Epithelial cell of proximal tubule (primary cell): Measurements from ENCODE around the gene BACE2. TPM values are rescaled to one million over a fixed set of nuclear protein-coding genes. Genes with fewer than 3 reads are reported as not detected.

Experiments
- DNase-seq: peaks from one replicate; pipeline ENCODE4 v3.0.0-alpha.2; 2011; ENCODE audit warnings: low read depth
- H3K4me3 ChIP-seq: 2 replicates; pipeline ENCODE4 v1.5.1; 2011; ENCODE audit warnings: low read depth, mild to moderate bottlenecking, low read length
- CTCF ChIP-seq: conservative IDR thresholded peaks from 2 replicates; pipeline ENCODE4 v1.5.1; 2012; ENCODE audit warnings: low read depth, mild to moderate bottlenecking, low read length
- total RNA-seq: library from RNA; depleted of rRNA; stranded (reverse); fragments of >200 nt; gene quantifications from 2 replicates; pipeline ENCODE4 v1.2.3, GENCODE V29; 2015

Gene BACE2
- total RNA-seq, 1 donor from 2014 or later: 60.9 TPM

GRCh38 chr21:41219498-41220207, 51.7 kb downstream of the BACE2 start:
- H3K4me3 ChIP-seq: no peak overlapping the region
- no peak for DNase-seq
- no peak for TF ChIP-seq CTCF

- no peak for DNase-seq
- no peak for TF ChIP-seq CTCF
- H3K4me3 ChIP-seq: no peak overlapping the region
These were observed 52.3 kb downstream of the BACE2 start for GRCh38 chr21:41220208-41220733.

DNA sequence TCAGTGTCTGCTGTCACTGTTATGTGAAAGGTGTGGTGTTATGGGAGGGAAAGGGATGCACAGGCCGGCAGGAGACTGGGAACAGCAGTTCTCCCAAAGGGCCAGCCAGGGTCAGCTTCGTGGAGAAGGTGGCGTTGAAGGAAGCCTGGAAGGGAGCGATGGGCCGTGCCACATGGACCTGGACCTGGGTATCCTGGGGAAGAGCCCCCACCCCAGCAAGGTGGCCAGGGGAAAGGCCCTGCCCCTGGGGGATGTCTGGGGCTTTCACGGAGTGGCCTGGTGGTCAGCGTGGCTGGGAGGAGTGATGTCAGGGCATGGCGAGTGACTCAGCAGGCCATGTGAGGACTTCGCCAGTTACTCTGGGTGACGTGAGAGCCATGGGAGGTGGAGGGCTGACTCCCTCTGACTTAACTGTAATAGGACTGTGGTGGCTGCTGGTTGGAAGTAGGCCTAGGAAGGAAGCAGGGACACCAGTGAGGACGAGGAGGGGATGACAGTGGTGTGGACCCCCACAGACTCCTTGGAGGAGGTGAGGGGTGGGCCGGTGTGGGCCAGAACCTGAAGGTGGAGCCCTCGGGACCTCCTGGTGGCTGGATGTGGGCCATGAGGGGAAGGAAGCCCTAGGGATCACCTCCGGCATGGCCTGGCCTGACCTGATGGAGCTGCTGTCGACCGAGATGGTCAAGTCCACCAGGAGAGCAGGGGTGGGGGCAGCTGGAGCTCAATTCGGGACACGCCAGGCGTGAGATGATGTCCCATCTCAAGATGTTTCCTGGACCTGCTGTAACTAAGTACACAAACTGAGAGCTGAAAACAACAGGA, 54.5 kb downstream of the BACE2 start:
- H3K4me3 ChIP-seq: no peak overlapping the region
- no peak for TF ChIP-seq CTCF
- no peak for DNase-seq

DNA sequence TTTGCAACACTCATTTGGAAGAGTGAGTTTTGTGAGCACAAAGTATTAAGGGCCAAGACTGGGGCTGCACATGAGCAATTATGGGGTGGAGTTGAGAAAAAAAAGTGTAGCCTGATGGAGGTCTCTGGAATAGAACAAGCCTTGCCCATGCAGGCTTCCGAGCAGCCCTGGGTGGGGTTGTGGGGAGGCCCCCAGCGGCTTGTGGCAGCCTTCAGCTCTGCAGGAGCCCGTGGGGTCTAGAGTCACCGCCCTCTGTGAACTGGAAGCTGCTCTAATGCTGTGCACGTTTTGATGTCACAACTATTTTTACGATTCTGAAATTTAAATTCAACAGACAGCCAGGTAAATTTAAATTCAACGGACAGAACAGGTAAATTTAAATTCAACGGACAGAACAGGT, 58.9 kb downstream of the BACE2 start:
- no peak overlapping the region for H3K4me3 ChIP-seq
- no peak for DNase-seq
- TF ChIP-seq CTCF: no peak

GRCh38 chr21:41227357-41228005, 59.5 kb downstream of the BACE2 start:
- TF ChIP-seq CTCF: no peak
- H3K4me3 ChIP-seq: no peak overlapping the region
- DNase-seq: no peak

GRCh38 chr21:41228006-41228370, 60.0 kb downstream of the BACE2 start:
- no peak for TF ChIP-seq CTCF
- no peak for DNase-seq
- no peak overlapping the region for H3K4me3 ChIP-seq
